CD4-positive, alpha-beta T cell (primary cell): ENCODE results near the gene POU2F1. TPM values are rescaled to one million over a fixed set of nuclear protein-coding genes. Genes with fewer than 3 reads are reported as not detected.

Source experiments
- ATAC-seq: fragments of 200-7000 bp; cut with Tn5 transposase; one replicate; pipeline ENCODE4 v1.10.0; 2022; ENCODE audit warnings: mild to moderate bottlenecking; ENCODE audit not compliant: poor library complexity
- CTCF ChIA-PET: fragments of 350-600 bp; sonication (Branson Sonifier 250); formaldehyde crosslinking; loops from one replicate; lab custom pipeline; 2021; ENCODE audit warnings: antibody characterized with exemption, inconsistent platforms; lab: Charles Lee
- POLR2A ChIA-PET: fragments of 350-600 bp; sonication (Branson Sonifier 250); formaldehyde crosslinking; loops from one replicate; lab custom pipeline; 2021; ENCODE audit warnings: antibody characterized with exemption, inconsistent platforms; lab: Charles Lee
- DNase-seq, 14 experiments: peaks; one replicate each; pipeline ENCODE4 v3.0.0-alpha.2; 2013 to 2020; ENCODE audit warnings: mixed read lengths in 2 of 14
- H3K27ac ChIP-seq, 2 donors: one replicate each; pipeline versions ENCODE4 v1.5.1 to v1.7.0; 2013; ENCODE audit warnings: low read length in 2 of 2, low read depth in 1 of 2, mild to moderate bottlenecking in 1 of 2
- H3K27me3 ChIP-seq, 2 experiments: 1 replicate in 1 of 2; 2 replicates in 1 of 2; pipeline versions ENCODE4 v1.6.1 to v1.7.0; 2013; ENCODE audit warnings: low read length in 2 of 2, control low read depth in 1 of 2, mild to moderate bottlenecking in 1 of 2, moderate library complexity in 1 of 2; ENCODE audit not compliant: insufficient read depth in 2 of 2, control insufficient read depth in 1 of 2
- H3K36me3 ChIP-seq: one replicate; pipeline ENCODE4 v1.6.1; 2013; ENCODE audit warnings: low read length, control low read depth; ENCODE audit not compliant: insufficient read depth
- H3K4me1 ChIP-seq: one replicate; pipeline ENCODE4 v1.6.1; 2013; ENCODE audit warnings: low read length, control low read depth; ENCODE audit not compliant: insufficient read depth
- H3K4me3 ChIP-seq: one replicate; pipeline ENCODE4 v1.5.1; 2013; ENCODE audit warnings: mild to moderate bottlenecking, low read length, moderate library complexity
- H3K9me3 ChIP-seq, 2 experiments: 1 replicate in 1 of 2; 2 replicates in 1 of 2; pipeline versions ENCODE4 v1.6.1 to v1.7.0; 2013; ENCODE audit warnings: low read length in 2 of 2, mild to moderate bottlenecking in 2 of 2, control low read depth in 1 of 2, moderate library complexity in 1 of 2; ENCODE audit not compliant: control insufficient read depth in 1 of 2, insufficient read depth in 1 of 2
- H3K27ac Mint-ChIP-seq: one replicate; pipeline ENCODE4 v1.8.0; 2020; ENCODE audit warnings: mixed read lengths
- H3K27me3 Mint-ChIP-seq: one replicate; pipeline ENCODE4 v1.8.0; 2021; ENCODE audit warnings: mixed read lengths
- H3K36me3 Mint-ChIP-seq: one replicate; pipeline ENCODE4 v1.8.0; 2021; ENCODE audit warnings: low read depth, mixed read lengths
- H3K4me1 Mint-ChIP-seq: one replicate; pipeline ENCODE4 v1.8.0; 2021; ENCODE audit warnings: low read depth, mixed read lengths
- H3K4me3 Mint-ChIP-seq: one replicate; pipeline ENCODE4 v1.8.0; 2020; ENCODE audit warnings: mild to moderate bottlenecking, mixed read lengths
- H3K9me3 Mint-ChIP-seq: one replicate; pipeline ENCODE4 v1.8.0; 2020; ENCODE audit warnings: mixed read lengths
- intact Hi-C, 2 experiments: fragments of 100-400 bp; cut with DNase I in 1 of 2; cut with micrococcal nuclease in 1 of 2; formaldehyde crosslinking; loops; one replicate each; pipeline versions ENCODE4 v1.15.1 to v1.9.0; 2023 to 2025; cut with DNase I, micrococcal nuclease
- total RNA-seq, 174 experiments: library from RNA in 2 of 174; stranded (reverse) in 2 of 174; gene quantifications; one replicate each; pipeline ENCODE4 v1.2.3 and lab custom pipeline; 2021 to 2026
- TF ChIP-seq, protein P1 (sequence below): fragments of 200-600 bp; IDR thresholded peaks from one replicate; pipeline ENCODE4 v1.8.0; 2022; ENCODE audit warnings: antibody characterized with exemption, mild to moderate bottlenecking

POU2F1 gene
- total RNA-seq, 2 experiments from 2014 or later = 27.0 to 28.6 TPM

DNA sequence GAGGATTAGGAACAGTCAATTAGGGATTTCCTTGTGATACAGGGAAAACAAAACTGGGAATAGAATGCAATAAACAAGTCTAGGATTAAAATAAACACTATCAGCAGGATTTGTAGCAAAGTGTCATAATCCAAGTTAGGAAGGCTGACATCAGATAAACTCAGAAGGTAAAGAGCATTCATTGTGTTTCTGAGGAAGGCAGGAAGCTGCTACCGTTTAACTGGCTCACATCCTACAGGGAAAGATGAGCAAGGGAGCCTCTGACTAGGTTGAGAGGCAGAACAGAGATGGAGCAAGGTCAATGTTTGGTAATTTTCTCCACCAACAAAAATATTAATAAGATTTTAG, 124.7 kb downstream of the POU2F1 start:
- DNase-seq (no peak), ATAC-seq (no peak)
- no peaks in the 10 kb centered on the region for H3K27me3 Mint-ChIP-seq
- peaks cover 5% of the 10 kb centered on the region for H3K4me1 Mint-ChIP-seq
- peaks cover 14% of the 10 kb centered on the region for H3K36me3 Mint-ChIP-seq
- Histone ChIP-seq H3K36me3 (no peaks in the 10 kb centered on the region), H3K27me3 (no peaks in the 10 kb centered on the region), H3K27ac (no peak overlapping the region), H3K4me3 (no peak overlapping the region), H3K9me3 (no peaks in the 10 kb centered on the region), H3K4me1 (no peaks in the 10 kb centered on the region)
- TF ChIP-seq, protein P1, sequence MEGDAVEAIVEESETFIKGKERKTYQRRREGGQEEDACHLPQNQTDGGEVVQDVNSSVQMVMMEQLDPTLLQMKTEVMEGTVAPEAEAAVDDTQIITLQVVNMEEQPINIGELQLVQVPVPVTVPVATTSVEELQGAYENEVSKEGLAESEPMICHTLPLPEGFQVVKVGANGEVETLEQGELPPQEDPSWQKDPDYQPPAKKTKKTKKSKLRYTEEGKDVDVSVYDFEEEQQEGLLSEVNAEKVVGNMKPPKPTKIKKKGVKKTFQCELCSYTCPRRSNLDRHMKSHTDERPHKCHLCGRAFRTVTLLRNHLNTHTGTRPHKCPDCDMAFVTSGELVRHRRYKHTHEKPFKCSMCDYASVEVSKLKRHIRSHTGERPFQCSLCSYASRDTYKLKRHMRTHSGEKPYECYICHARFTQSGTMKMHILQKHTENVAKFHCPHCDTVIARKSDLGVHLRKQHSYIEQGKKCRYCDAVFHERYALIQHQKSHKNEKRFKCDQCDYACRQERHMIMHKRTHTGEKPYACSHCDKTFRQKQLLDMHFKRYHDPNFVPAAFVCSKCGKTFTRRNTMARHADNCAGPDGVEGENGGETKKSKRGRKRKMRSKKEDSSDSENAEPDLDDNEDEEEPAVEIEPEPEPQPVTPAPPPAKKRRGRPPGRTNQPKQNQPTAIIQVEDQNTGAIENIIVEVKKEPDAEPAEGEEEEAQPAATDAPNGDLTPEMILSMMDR = no peak
- POLR2A ChIA-PET = no interaction called here
- intact Hi-C loops = no loop called here
- no peak overlapping the region for H3K27ac Mint-ChIP-seq
- H3K4me3 Mint-ChIP-seq = no peak overlapping the region
- no peaks in the 10 kb centered on the region for H3K9me3 Mint-ChIP-seq
- CTCF ChIA-PET = no interaction called here

DNA sequence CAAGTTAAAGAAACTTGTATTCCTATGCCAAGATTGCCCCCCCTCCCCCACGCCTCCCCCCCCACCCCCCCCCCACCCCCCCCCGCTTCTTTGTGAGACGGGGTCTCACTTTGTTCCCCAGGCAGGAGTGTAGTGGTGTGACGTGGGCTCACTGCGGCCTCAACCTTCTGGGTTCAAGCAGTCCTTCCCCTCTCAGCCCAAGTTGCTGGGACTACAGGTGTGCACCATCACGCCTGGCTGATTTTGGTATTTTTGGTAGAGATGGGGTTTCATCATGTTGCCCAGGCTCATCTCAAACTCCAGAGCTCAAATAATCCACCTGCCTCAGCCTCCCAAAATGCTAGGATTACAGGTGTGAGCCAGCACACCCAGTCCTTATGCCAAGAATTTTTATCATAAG, 136.6 kb downstream of the POU2F1 start:
- H3K36me3 Mint-ChIP-seq = peaks cover 12% of the 10 kb centered on the region
- intact Hi-C loops = loop anchor here in 1 of 2 experiments (10.0 kb wide), 1 partner anchor 57 kb away; no protein-coding TSS in a partner anchor
- ATAC-seq = no peak

DNA sequence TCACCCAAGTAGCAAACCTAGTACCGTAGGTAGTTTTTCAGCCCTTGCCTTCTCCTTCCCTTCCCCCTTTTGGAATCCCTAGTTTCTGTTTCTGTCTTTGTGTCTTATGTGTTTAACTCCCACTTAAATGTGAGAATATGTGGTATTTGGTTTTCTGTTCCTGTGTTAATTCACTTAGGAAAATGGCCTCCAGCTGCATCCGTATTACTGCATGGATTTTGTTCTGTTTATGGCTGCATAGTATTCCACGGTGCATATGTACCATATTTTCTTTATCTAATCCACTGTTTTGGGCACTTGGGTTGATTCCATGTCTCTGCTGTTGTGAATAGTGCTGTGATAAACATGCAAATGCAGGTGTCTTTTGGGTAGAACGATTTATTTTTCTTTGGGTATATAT, 138.6 kb downstream of the POU2F1 start:
- ATAC-seq (no peak), DNase-seq (no peak)
- H3K4me1 Mint-ChIP-seq = peaks cover 21% of the 10 kb centered on the region
- ChIA-PET POLR2A (no interaction called here), CTCF (no interaction called here)
- peaks cover 2% of the 10 kb centered on the region for H3K9me3 Mint-ChIP-seq
- H3K4me3 ChIP-seq = no peak overlapping the region
- H3K4me3 Mint-ChIP-seq = no peak overlapping the region
- H3K27me3 ChIP-seq = no peaks in the 10 kb centered on the region
- H3K9me3 ChIP-seq = peaks cover 0 to 3% of the 10 kb centered on the region in 2 experiments
- H3K4me1 ChIP-seq = no peaks in the 10 kb centered on the region
- TF ChIP-seq, protein P1 = no peak
- no peak overlapping the region for H3K27ac ChIP-seq
- H3K27me3 Mint-ChIP-seq = no peaks in the 10 kb centered on the region
- H3K36me3 Mint-ChIP-seq = peaks cover 12% of the 10 kb centered on the region
- intact Hi-C loops = loop anchor here in 1 of 2 experiments (10.0 kb wide), 1 partner anchor 56 kb away; no protein-coding TSS in a partner anchor
- H3K36me3 ChIP-seq = no peaks in the 10 kb centered on the region
- H3K27ac Mint-ChIP-seq = no peak overlapping the region

More for the DNA sequence above, 136.6 kb downstream of the POU2F1 start:
- Histone ChIP-seq H3K27me3 (no peaks in the 10 kb centered on the region), H3K4me3 (no peak overlapping the region), H3K9me3 (peaks cover 0 to 3% of the 10 kb centered on the region in 2 experiments), H3K27ac (no peak overlapping the region), H3K36me3 (no peaks in the 10 kb centered on the region), H3K4me1 (no peaks in the 10 kb centered on the region)
- CTCF ChIA-PET = no interaction called here
- H3K9me3 Mint-ChIP-seq = peaks cover 2% of the 10 kb centered on the region
- H3K4me1 Mint-ChIP-seq = peaks cover 16% of the 10 kb centered on the region
- no peak overlapping the region for H3K27ac Mint-ChIP-seq
- DNase-seq = no peak
- no peaks in the 10 kb centered on the region for H3K27me3 Mint-ChIP-seq
- H3K4me3 Mint-ChIP-seq = no peak overlapping the region
- POLR2A ChIA-PET = no interaction called here
- TF ChIP-seq, protein P1 = no peak
